GM10266 (cell line): ENCODE results near the gene ARFGAP1.

Experiments used
- DNase-seq: peaks from one replicate; pipeline ENCODE4 v3.0.0; 2012; ENCODE audit errors: extremely low spot score
- TF ChIP-seq, protein P1 (sequence below): IDR thresholded peaks from 2 replicates; pipeline ENCODE4 v1.5.1; 2012; ENCODE audit warnings: mild to moderate bottlenecking, low read depth; ENCODE audit not compliant: control insufficient read depth, insufficient read depth; ENCODE audit errors: missing control alignments

The ARFGAP1 gene

DNA sequence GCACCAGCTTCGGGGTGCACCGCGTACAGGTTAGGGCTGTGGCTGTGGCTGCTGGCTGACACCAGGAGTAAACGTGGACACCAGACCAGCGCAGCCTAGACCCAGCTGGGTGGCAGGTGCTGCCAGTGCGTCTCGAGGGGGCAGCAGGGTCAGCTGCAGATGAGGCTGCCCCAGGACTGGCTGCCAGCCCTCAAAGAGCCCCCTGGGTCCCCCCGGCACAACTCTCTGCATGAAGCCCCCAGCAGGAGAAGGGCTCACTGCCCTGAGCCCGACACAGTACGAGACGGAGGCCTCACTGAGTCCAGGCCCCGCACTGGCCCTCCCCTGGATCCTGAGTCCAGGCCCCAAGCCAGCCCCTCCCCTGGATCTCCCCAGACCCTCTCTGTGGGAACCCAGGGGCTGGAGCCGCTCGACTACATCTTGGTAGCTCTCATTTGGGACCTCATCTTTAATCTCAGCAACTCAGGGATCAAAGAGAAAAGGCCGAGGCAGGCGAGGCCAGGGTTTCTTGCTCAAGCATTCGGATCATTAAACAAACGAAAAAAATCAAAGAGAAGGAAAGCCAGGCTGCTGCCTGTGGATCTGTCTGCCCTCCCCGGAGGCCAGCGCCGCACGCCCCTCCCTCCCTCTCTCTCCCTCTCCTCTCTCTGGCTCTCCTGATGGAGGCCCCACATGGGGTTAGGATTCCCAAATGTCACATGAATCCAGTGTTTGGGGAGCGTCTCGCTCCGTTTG, 11.4 kb upstream of the ARFGAP1 start:
- TF ChIP-seq, protein P1, sequence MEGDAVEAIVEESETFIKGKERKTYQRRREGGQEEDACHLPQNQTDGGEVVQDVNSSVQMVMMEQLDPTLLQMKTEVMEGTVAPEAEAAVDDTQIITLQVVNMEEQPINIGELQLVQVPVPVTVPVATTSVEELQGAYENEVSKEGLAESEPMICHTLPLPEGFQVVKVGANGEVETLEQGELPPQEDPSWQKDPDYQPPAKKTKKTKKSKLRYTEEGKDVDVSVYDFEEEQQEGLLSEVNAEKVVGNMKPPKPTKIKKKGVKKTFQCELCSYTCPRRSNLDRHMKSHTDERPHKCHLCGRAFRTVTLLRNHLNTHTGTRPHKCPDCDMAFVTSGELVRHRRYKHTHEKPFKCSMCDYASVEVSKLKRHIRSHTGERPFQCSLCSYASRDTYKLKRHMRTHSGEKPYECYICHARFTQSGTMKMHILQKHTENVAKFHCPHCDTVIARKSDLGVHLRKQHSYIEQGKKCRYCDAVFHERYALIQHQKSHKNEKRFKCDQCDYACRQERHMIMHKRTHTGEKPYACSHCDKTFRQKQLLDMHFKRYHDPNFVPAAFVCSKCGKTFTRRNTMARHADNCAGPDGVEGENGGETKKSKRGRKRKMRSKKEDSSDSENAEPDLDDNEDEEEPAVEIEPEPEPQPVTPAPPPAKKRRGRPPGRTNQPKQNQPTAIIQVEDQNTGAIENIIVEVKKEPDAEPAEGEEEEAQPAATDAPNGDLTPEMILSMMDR: no peak
- no peak for DNase-seq

DNA sequence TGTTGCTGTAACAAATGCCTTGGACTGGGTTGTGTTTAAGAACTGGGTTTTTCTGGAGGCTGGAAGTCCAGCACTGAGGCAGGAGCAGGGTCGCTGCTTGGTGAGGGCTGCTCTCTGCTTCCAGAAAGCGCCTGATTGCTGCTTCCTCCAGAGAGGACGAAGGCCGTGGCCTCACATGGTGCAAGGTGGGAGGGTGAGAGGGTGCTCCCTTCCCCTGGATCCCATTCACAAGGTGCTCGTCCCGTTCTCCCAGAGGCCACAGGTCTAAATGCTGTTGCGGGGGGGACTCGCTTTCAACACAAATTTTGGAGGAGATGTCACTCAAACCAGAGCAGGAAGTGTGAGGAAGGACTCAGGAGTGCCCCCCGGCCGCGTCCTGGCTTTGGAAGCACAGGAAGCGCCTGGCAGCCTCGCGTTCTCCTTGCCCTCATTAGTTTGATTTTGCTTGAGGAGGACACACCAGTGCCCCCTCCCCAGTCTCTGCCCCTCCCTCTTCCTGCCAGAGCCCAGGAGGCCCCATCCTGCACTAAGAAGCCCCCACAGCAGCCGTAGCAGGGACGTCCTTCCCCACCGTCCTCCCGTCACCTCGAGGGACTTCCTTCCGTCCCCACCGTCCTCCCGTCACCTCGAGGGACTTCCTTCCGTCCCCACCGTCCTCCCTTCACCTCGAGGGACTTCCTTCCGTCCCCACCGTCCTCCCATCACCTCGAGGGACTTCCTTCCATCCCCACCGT, 10.7 kb upstream of the ARFGAP1 start:
- TF ChIP-seq, protein P1: no peak
- no peak for DNase-seq

DNA sequence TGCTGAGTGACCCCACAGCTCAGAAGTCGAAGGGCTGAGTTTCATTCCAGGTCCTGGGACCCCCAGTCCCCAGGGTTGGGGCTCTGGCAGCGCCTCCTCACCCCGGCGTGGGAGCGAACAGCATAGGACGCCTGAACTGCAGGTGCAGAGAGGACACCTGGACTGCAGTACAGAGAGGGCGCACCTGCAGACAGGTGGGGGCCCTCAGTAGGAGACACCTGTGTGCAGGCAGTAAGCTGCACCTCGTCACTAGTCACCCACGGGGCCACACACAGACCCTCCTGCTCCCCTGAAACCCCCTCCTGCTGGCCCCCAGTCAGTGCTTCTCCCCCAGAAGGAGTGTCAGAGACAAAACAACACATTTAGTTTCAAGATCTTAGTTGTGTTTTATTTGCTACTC, 9.8 kb upstream of the ARFGAP1 start:
- no peak for DNase-seq
- TF ChIP-seq, protein P1: no peak

DNA sequence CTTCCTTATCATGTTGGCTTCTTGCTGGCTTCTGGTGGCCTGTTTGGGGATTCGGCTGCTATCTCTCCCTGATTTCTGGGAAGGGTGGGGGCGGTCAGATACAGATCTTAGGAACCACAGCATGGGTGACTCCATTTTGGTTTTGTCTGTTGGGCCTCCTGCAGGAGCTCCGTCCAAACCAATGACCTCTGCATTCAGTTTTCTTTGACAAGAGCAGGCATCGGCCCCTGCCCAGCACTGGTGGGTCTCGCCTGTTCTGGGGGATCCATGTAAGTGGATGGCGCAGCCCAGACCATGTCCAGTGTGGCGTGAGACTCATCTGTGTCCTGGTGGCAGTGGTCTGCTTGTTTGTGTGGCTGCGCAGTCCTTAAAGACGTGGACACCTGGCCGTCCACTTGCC, 8.6 kb upstream of the ARFGAP1 start:
- no peak for DNase-seq
- TF ChIP-seq, protein P1: no peak

DNA sequence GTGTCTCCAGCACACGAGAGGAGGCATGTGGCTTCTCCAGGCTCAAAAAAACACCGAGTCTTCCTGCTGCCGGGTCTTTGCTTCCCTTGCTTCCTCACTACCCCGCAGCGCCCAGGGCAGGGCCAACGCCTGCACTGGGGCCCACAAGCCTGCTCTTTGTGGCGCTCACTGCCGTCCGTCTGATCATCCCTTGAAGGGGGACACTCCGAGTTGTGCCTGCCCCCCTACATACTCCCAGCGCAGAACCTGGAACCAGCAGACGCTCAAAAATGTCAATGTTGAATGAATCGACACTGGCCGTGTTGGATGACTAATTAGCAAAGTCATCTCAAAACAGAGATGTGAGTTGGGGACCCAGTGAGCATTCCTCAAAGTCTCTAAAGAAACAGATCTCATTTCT, 8.1 kb upstream of the ARFGAP1 start:
- TF ChIP-seq, protein P1: no peak

DNA sequence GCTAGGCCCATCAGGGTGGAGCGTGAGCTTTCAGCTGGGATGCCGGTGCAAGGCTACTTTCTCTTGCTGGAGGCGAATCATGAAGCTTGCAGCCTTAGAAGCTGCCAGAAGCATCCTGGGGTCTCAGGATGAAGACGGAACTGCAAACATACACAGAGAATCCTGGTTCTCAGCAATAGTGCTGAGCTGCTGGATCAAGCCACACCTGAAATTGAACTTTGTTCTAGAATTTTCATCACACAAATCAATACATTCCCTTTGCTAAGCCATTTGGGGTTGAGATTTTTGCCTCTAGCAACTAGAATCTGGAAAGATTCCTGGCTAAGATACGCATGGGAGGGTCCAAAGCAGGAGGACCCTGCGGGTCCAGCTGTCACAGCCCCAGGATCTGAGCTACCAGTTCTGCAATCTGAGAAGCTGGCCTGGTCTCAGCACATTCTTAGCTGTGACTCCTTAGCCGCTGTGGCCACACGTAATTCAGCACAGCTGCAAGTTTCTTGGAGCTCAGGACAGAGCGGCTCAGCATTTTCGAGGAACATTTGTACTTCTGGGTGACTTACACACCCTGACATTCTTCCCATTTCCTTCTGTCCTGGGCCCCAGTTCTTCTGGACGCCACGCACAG, 6.6 kb upstream of the ARFGAP1 start:
- TF ChIP-seq, protein P1: no peak
- no peak for DNase-seq

More for the DNA sequence above, 8.1 kb upstream of the ARFGAP1 start:
- no peak for DNase-seq
